ENCODE data around the gene LAMA2.

DNA sequence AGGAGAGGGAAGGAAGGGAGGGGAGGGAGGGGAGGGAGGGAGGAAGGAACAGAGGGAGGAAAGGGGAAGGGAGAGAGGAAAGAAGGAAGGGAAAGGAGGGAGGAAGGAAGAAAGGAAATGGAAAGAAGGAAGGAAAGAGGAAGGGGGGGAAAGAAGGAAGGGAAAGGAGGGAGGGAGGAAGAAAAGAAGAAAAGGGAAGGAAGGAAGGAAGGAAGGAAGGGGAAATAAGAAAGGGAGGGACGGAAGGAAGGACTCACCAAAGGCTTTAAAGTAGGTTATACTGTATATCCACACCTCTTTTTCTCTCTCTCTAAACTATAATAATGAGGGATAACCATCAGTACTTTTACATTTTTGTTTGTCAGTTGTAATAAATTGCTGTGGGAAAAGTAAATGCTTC, 502.2 kb downstream of the LAMA2 start:
- TF ChIP-seq, protein P1, sequence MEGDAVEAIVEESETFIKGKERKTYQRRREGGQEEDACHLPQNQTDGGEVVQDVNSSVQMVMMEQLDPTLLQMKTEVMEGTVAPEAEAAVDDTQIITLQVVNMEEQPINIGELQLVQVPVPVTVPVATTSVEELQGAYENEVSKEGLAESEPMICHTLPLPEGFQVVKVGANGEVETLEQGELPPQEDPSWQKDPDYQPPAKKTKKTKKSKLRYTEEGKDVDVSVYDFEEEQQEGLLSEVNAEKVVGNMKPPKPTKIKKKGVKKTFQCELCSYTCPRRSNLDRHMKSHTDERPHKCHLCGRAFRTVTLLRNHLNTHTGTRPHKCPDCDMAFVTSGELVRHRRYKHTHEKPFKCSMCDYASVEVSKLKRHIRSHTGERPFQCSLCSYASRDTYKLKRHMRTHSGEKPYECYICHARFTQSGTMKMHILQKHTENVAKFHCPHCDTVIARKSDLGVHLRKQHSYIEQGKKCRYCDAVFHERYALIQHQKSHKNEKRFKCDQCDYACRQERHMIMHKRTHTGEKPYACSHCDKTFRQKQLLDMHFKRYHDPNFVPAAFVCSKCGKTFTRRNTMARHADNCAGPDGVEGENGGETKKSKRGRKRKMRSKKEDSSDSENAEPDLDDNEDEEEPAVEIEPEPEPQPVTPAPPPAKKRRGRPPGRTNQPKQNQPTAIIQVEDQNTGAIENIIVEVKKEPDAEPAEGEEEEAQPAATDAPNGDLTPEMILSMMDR (IDR thresholded peaks at IDR 0.05 in 8 of 11, conservative IDR thresholded peaks at IDR 0.05 in 3 of 11), result no peak
- no peak for TF ChIP-seq POLR2A (IDR thresholded peaks at IDR 0.05)

Measured in spleen (tissue), 7 donors.